KMS-11 (cell line): ENCODE measurements around the gene FAM13A.

Experiments used
- H2AFZ ChIP-seq: fragments of 200-600 bp; sonication (generic); 2 replicates; pipeline ENCODE4 v1.6.1; 2016; ENCODE audit warnings: antibody characterized with exemption, mixed run types, low read depth
- H3K27ac ChIP-seq: fragments of 200-600 bp; sonication (generic); 2 replicates; pipeline ENCODE4 v1.6.1; 2016; ENCODE audit warnings: mild to moderate bottlenecking, mixed run types
- H3K27me3 ChIP-seq: fragments of 200-600 bp; sonication (generic); 2 replicates; pipeline ENCODE4 v1.6.1; 2017; ENCODE audit warnings: mild to moderate bottlenecking, low read depth, mixed run types, moderate library complexity; ENCODE audit not compliant: insufficient read depth
- H3K36me3 ChIP-seq: fragments of 200-600 bp; sonication (generic); 2 replicates; pipeline ENCODE4 v1.6.1; 2017; ENCODE audit warnings: mild to moderate bottlenecking, mixed run types; ENCODE audit not compliant: insufficient read depth
- H3K4me1 ChIP-seq: fragments of 200-600 bp; sonication (generic); 2 replicates; pipeline ENCODE4 v1.6.1; 2016; ENCODE audit warnings: mild to moderate bottlenecking, low read depth, mixed run types; ENCODE audit not compliant: poor library complexity, severe bottlenecking
- H3K4me2 ChIP-seq: fragments of 200-600 bp; sonication (generic); 2 replicates; pipeline ENCODE4 v1.7.0; 2016; ENCODE audit warnings: mild to moderate bottlenecking, mixed run types
- H3K4me3 ChIP-seq: fragments of 200-600 bp; sonication (generic); IDR thresholded peaks from 2 replicates; pipeline ENCODE4 v1.6.1; 2017; ENCODE audit warnings: low read depth, low read length, mixed read lengths; ENCODE audit not compliant: insufficient read depth
- H3K79me2 ChIP-seq: fragments of 200-600 bp; sonication (generic); 2 replicates; pipeline ENCODE4 v1.6.1; 2016; ENCODE audit warnings: low read depth, mixed run types; ENCODE audit not compliant: insufficient read depth
- H3K9ac ChIP-seq: fragments of 200-600 bp; sonication (generic); 2 replicates; pipeline ENCODE4 v1.6.1; 2016; ENCODE audit warnings: mild to moderate bottlenecking, mixed run types
- H4K20me1 ChIP-seq: fragments of 200-600 bp; sonication (generic); 2 replicates; pipeline ENCODE4 v1.6.1; 2016; ENCODE audit warnings: mild to moderate bottlenecking, mixed run types; ENCODE audit not compliant: insufficient read depth
- CTCF ChIP-seq: fragments of 200-600 bp; sonication (generic); conservative IDR thresholded peaks from 2 replicates; pipeline ENCODE4 v1.6.1; 2017; ENCODE audit warnings: low read depth, mild to moderate bottlenecking, antibody characterized with exemption, low read length, moderate library complexity, mixed read lengths

FAM13A gene

GRCh38 chr4:88819818-88820697, 236.9 kb downstream of the FAM13A start:
- Histone ChIP-seq H3K9ac (no peak overlapping the region), H3K4me2 (no peak overlapping the region), H2AFZ (no peak overlapping the region), H4K20me1 (no peaks in the 10 kb centered on the region), H3K27me3 (no peaks in the 10 kb centered on the region), H3K4me3 (no peak overlapping the region), H3K79me2 (no peaks in the 10 kb centered on the region), H3K4me1 (peaks cover 29% of the 10 kb centered on the region), H3K36me3 (no peaks in the 10 kb centered on the region), H3K27ac (no peak overlapping the region)
- no peak for TF ChIP-seq CTCF

- H3K4me1 ChIP-seq = peaks cover 35% of the 10 kb centered on the region
- H3K4me3 ChIP-seq = no peak overlapping the region
- H3K36me3 ChIP-seq = no peaks in the 10 kb centered on the region
- H3K79me2 ChIP-seq = no peaks in the 10 kb centered on the region
- H2AFZ ChIP-seq = no peak overlapping the region
- H3K9ac ChIP-seq = no peak overlapping the region
- peak; percentile 71 for TF ChIP-seq CTCF
- no peak overlapping the region for H3K4me2 ChIP-seq
- no peaks in the 10 kb centered on the region for H4K20me1 ChIP-seq
- H3K27ac ChIP-seq = no peak overlapping the region
- H3K27me3 ChIP-seq = no peaks in the 10 kb centered on the region
These were observed 238.1 kb downstream of the FAM13A start for GRCh38 chr4:88818631-88819470.

GRCh38 chr4:88817740-88818139, 239.2 kb downstream of the FAM13A start:
- no peak overlapping the region for H2AFZ ChIP-seq
- H3K4me1 ChIP-seq = peaks cover 30% of the 10 kb centered on the region
- H3K4me3 ChIP-seq = no peak overlapping the region
- no peak overlapping the region for H3K27ac ChIP-seq
- TF ChIP-seq CTCF = no peak
- H3K36me3 ChIP-seq = no peaks in the 10 kb centered on the region
- H4K20me1 ChIP-seq = no peaks in the 10 kb centered on the region
- no peak overlapping the region for H3K4me2 ChIP-seq
- H3K79me2 ChIP-seq = no peaks in the 10 kb centered on the region
- no peaks in the 10 kb centered on the region for H3K27me3 ChIP-seq
- no peak overlapping the region for H3K9ac ChIP-seq

- no peaks in the 10 kb centered on the region for H4K20me1 ChIP-seq
- no peak overlapping the region for H3K4me2 ChIP-seq
- no peak overlapping the region for H3K9ac ChIP-seq
- no peaks in the 10 kb centered on the region for H3K79me2 ChIP-seq
- H3K4me3 ChIP-seq = no peak overlapping the region
- no peak overlapping the region for H2AFZ ChIP-seq
- TF ChIP-seq CTCF = no peak
- H3K27me3 ChIP-seq = no peaks in the 10 kb centered on the region
- H3K4me1 ChIP-seq = peaks cover 27% of the 10 kb centered on the region
- H3K27ac ChIP-seq = no peak overlapping the region
- H3K36me3 ChIP-seq = no peaks in the 10 kb centered on the region
These were observed 240.6 kb downstream of the FAM13A start for GRCh38 chr4:88816360-88816759.
